Natural killer cell treated with Interleukin-12 subunit alpha and Interleukin-12 subunit beta and Interleukin-15 and Interleukin-18, amount 100 ng/mL, for 72 hours (primary cell): ENCODE data around the gene BMP7. TPM values are rescaled to one million over a fixed set of nuclear protein-coding genes. Genes with fewer than 3 reads are reported as not detected.

ENCODE experiments used
- ATAC-seq, 2 donors: fragments of 150-1000 bp; cut with Tn5 transposase in 1 of 2; sonication (Bioruptor Pico), chemical (Tn5 transposase) in 1 of 2; 2 replicates each; pipeline ENCODE4 v1.10.0; 2021
- DNase-seq: peaks from one replicate; pipeline ENCODE4 v3.0.0; 2022; ENCODE audit warnings: low spot score
- H3K27ac Mint-ChIP-seq, 2 donors: 1 replicate in 1 of 2; 2 replicates in 1 of 2; pipeline ENCODE4 v1.8.0; 2022; ENCODE audit warnings: mixed read lengths in 2 of 2, mild to moderate bottlenecking in 1 of 2, moderate library complexity in 1 of 2
- H3K27me3 Mint-ChIP-seq, 2 donors: 1 replicate in 1 of 2; 2 replicates in 1 of 2; pipeline ENCODE4 v1.8.0; 2022; ENCODE audit warnings: mixed read lengths in 2 of 2
- H3K36me3 Mint-ChIP-seq: one replicate; pipeline ENCODE4 v1.8.0; 2022; ENCODE audit warnings: mixed read lengths
- H3K4me1 Mint-ChIP-seq, 2 donors: 1 replicate in 1 of 2; 2 replicates in 1 of 2; pipeline ENCODE4 v1.8.0; 2022; ENCODE audit warnings: low read depth in 2 of 2, mixed read lengths in 2 of 2, mild to moderate bottlenecking in 1 of 2
- H3K4me3 Mint-ChIP-seq: one replicate; pipeline ENCODE4 v1.8.0; 2022; ENCODE audit warnings: mixed read lengths
- H3K9me3 Mint-ChIP-seq: 2 replicates; pipeline ENCODE4 v1.8.0; 2022; ENCODE audit warnings: mixed read lengths
- total RNA-seq, 2 donors: library from RNA; stranded (reverse); gene quantifications; one replicate each; pipeline ENCODE4 v1.2.3, GENCODE V29; 2022

The BMP7 gene
- total RNA-seq, 2 donors from 2014 or later = not detected

GRCh38 chr20:57126481-57127092 lies 139.9 kb downstream of the BMP7 start:
- Mint-ChIP-seq H3K4me3 (no peak overlapping the region), H3K9me3 (no peaks in the 10 kb centered on the region), H3K36me3 (no peaks in the 10 kb centered on the region), H3K27me3 (peaks cover 14 to 22% of the 10 kb centered on the region in 2 donors), H3K27ac (no peak overlapping the region), H3K4me1 (peaks cover 0 to 5% of the 10 kb centered on the region in 2 donors)
- DNase-seq (no peak), ATAC-seq (no peak)

- Mint-ChIP-seq H3K4me1 (peaks cover 0 to 5% of the 10 kb centered on the region in 2 donors), H3K27me3 (peaks cover 14 to 16% of the 10 kb centered on the region in 2 donors), H3K4me3 (no peak overlapping the region), H3K9me3 (no peaks in the 10 kb centered on the region), H3K36me3 (no peaks in the 10 kb centered on the region), H3K27ac (no peak overlapping the region)
- ATAC-seq (no peak), DNase-seq (no peak)
Measured at GRCh38 chr20:57124800-57125517, 141.5 kb downstream of the BMP7 start.

- no peak for DNase-seq
- H3K36me3 Mint-ChIP-seq = no peaks in the 10 kb centered on the region
- peaks cover 0 to 5% of the 10 kb centered on the region in 2 donors for H3K4me1 Mint-ChIP-seq
- H3K4me3 Mint-ChIP-seq = no peak overlapping the region
- H3K9me3 Mint-ChIP-seq = no peaks in the 10 kb centered on the region
- no peak for ATAC-seq
- H3K27me3 Mint-ChIP-seq = peaks cover 14 to 16% of the 10 kb centered on the region in 2 donors
- H3K27ac Mint-ChIP-seq = no peak overlapping the region
Measured at GRCh38 chr20:57124366-57124765, 142.1 kb downstream of the BMP7 start.

- no peak for ATAC-seq
- Mint-ChIP-seq H3K4me3 (no peak overlapping the region), H3K27me3 (peaks cover 14 to 16% of the 10 kb centered on the region in 2 donors), H3K36me3 (no peaks in the 10 kb centered on the region), H3K4me1 (peaks cover 0 to 5% of the 10 kb centered on the region in 2 donors), H3K9me3 (no peaks in the 10 kb centered on the region), H3K27ac (no peak overlapping the region)
- DNase-seq = no peak
Measured at GRCh38 chr20:57123504-57123903, 142.9 kb downstream of the BMP7 start.

GRCh38 chr20:57122536-57123489 lies 143.6 kb downstream of the BMP7 start:
- peaks cover 0 to 5% of the 10 kb centered on the region in 2 donors for H3K4me1 Mint-ChIP-seq
- peaks cover 14 to 16% of the 10 kb centered on the region in 2 donors for H3K27me3 Mint-ChIP-seq
- no peak overlapping the region for H3K4me3 Mint-ChIP-seq
- H3K27ac Mint-ChIP-seq = no peak overlapping the region
- ATAC-seq = no peak
- H3K36me3 Mint-ChIP-seq = no peaks in the 10 kb centered on the region
- no peak for DNase-seq
- no peaks in the 10 kb centered on the region for H3K9me3 Mint-ChIP-seq

GRCh38 chr20:57118964-57119363 lies 147.5 kb downstream of the BMP7 start:
- DNase-seq (no peak), ATAC-seq (no peak)
- Mint-ChIP-seq H3K4me1 (no peaks in the 10 kb centered on the region), H3K4me3 (no peak overlapping the region), H3K27me3 (peaks cover 0 to 9% of the 10 kb centered on the region in 2 donors), H3K9me3 (no peaks in the 10 kb centered on the region), H3K27ac (no peak overlapping the region), H3K36me3 (no peaks in the 10 kb centered on the region)

Other genes starting within 250 kb of the BMP7 start
- gene SPO11, start 63.2 kb upstream of the BMP7 start, total RNA-seq = not detected
- 10 to 100 TPM; 43.6 to 86.0 TPM for gene RAE1, start 84.6 kb upstream of the BMP7 start, total RNA-seq
- 10 to 100 TPM; 18.3 to 29.2 TPM for gene RBM38, start 124.8 kb upstream of the BMP7 start, total RNA-seq